Endodermal cell (in vitro differentiated cells): ENCODE data around the gene B4GALT5. TPM values are rescaled to one million over a fixed set of nuclear protein-coding genes. Genes with fewer than 3 reads are reported as not detected.
"Not testable (repeated sequence)": the region's sequence is repeated elsewhere in the genome, so short reads cannot be mapped to it uniquely, and the experiment has no call there.

Experiments
- DNase-seq: peaks from one replicate; pipeline ENCODE4 v3.0.0-alpha.2; 2017
- H3K27ac ChIP-seq: 2 replicates; pipeline ENCODE4 v1.5.1; 2013; ENCODE audit warnings: mild to moderate bottlenecking, low read depth, low read length, moderate library complexity
- H3K27me3 ChIP-seq: 2 replicates; pipeline ENCODE4 v1.6.1; 2013; ENCODE audit warnings: mild to moderate bottlenecking, low read length, moderate library complexity; ENCODE audit not compliant: insufficient read depth, control insufficient read depth, poor library complexity, severe bottlenecking
- H3K36me3 ChIP-seq: 2 replicates; pipeline ENCODE4 v1.7.0; 2013; ENCODE audit warnings: mild to moderate bottlenecking, low read length, moderate library complexity; ENCODE audit not compliant: control insufficient read depth, insufficient read depth
- H3K4me1 ChIP-seq: one replicate; pipeline ENCODE4 v1.7.0; 2013; ENCODE audit warnings: low read length; ENCODE audit not compliant: control insufficient read depth, insufficient read depth
- H3K4me3 ChIP-seq: 2 replicates; pipeline ENCODE4 v1.5.1; 2013; ENCODE audit warnings: mild to moderate bottlenecking, low read length, moderate library complexity
- H3K9ac ChIP-seq: 2 replicates; pipeline ENCODE4 v1.6.1; 2013; ENCODE audit warnings: mild to moderate bottlenecking, low read length, moderate library complexity; ENCODE audit not compliant: poor library complexity, severe bottlenecking; ENCODE audit errors: extremely low read depth
- H3K9me3 ChIP-seq: 2 replicates; pipeline ENCODE4 v1.6.1; 2013; ENCODE audit warnings: mild to moderate bottlenecking, low read length, moderate library complexity; ENCODE audit not compliant: control insufficient read depth
- H3K27ac Mint-ChIP-seq: 2 replicates; pipeline ENCODE4 v1.8.0; 2020; ENCODE audit warnings: mixed read lengths
- H3K27me3 Mint-ChIP-seq: 2 replicates; pipeline ENCODE4 v1.8.0; 2021; ENCODE audit warnings: mild to moderate bottlenecking, mixed read lengths; ENCODE audit not compliant: insufficient read depth
- H3K36me3 Mint-ChIP-seq: 2 replicates; pipeline ENCODE4 v1.8.0; 2020; ENCODE audit warnings: low read depth, mixed read lengths
- H3K4me1 Mint-ChIP-seq: 2 replicates; pipeline ENCODE4 v1.8.0; 2020; ENCODE audit warnings: mixed read lengths
- H3K4me3 Mint-ChIP-seq: 2 replicates; pipeline ENCODE4 v1.8.0; 2020; ENCODE audit warnings: mild to moderate bottlenecking, moderate library complexity, mixed read lengths
- H3K9me3 Mint-ChIP-seq: 2 replicates; pipeline ENCODE4 v1.8.0; 2020; ENCODE audit warnings: mild to moderate bottlenecking, mixed read lengths
- CTCF ChIP-seq: fragments of 200-600 bp; sonication (generic); conservative IDR thresholded peaks from 2 replicates; pipeline ENCODE4 v1.5.0; 2021; ENCODE audit warnings: antibody characterized with exemption, mild to moderate bottlenecking
- WGBS, 2 experiments: methylation state at CpG; one replicate each; pipeline versions ENCODE4 v1.1.5 to v1.1.7; 2013; ENCODE audit warnings: missing lambda C conversion rate in 2 of 2, mixed read lengths in 1 of 2; ENCODE audit not compliant: insufficient coverage in 1 of 2, insufficient read length in 1 of 2; 5-methylcytosine and 5-hydroxymethylcytosine counted together
- total RNA-seq, 2 donors: library from RNA; stranded (reverse); fragmentation: NEBNext Ultra II Directional in 1 of 2; extraction: Animal tissue kit (Norgen Biotek cat#: 25700) in 1 of 2; gene quantifications; 2 replicates in 1 of 2; 3 replicates in 1 of 2; pipeline ENCODE4 v1.2.1, GENCODE V29; 2021

Gene B4GALT5
- total RNA-seq, 2 donors from 2014 or later = 57.0 to 58.8 TPM

DNA sequence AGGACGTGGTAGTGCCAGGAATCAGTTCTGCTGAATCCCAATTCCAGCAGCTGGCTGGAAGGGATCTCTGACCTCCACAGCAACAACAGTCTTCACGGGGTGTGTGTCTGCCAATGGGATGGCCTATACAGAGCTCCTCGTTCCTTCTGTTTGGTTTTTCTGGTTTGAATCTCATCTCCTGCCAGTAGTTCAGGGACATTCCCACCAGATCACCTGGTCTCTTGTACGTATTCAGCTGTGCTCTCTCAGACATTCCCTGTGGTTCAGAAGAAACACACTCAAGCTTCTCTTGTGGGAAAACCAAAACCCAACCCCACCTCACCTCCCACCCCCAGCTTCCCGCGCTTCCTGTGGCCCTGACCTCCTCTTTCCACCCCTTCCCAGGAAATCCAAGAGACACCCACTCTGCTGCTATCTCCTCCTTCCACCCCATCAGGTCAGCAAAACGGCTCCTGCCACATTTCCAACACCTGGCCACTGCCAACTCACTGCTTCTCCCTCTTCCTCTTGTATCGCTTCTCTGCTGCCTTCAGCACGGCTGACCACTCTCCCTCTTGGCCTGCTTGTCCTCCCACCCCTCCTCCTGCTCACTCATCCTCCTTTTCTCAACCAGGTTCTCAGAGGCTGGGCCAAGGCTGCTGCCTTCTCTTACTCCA, 82.5 kb downstream of the B4GALT5 start:
- H3K27me3 ChIP-seq = no peaks in the 10 kb centered on the region
- 91 to 94% methylated on average over 8 to 9 of the region's 9 CpGs for WGBS, 2 experiments
- H3K9me3 Mint-ChIP-seq = no peaks in the 10 kb centered on the region
- peak; percentile 48 for DNase-seq
- H3K9ac ChIP-seq = no peak overlapping the region
- H3K27me3 Mint-ChIP-seq = no peaks in the 10 kb centered on the region
- H3K36me3 ChIP-seq = peaks cover 34% of the 10 kb centered on the region
- no peak overlapping the region for H3K27ac ChIP-seq
- no peaks in the 10 kb centered on the region for H3K4me1 ChIP-seq
- TF ChIP-seq CTCF = no peak
- H3K4me3 Mint-ChIP-seq = no peak overlapping the region
- H3K4me1 Mint-ChIP-seq = peaks cover 20% of the 10 kb centered on the region
- H3K36me3 Mint-ChIP-seq = peaks cover 35% of the 10 kb centered on the region
- H3K4me3 ChIP-seq = no peak overlapping the region
- peak overlapping the region; percentile 22 for H3K27ac Mint-ChIP-seq
- no peaks in the 10 kb centered on the region for H3K9me3 ChIP-seq

DNA sequence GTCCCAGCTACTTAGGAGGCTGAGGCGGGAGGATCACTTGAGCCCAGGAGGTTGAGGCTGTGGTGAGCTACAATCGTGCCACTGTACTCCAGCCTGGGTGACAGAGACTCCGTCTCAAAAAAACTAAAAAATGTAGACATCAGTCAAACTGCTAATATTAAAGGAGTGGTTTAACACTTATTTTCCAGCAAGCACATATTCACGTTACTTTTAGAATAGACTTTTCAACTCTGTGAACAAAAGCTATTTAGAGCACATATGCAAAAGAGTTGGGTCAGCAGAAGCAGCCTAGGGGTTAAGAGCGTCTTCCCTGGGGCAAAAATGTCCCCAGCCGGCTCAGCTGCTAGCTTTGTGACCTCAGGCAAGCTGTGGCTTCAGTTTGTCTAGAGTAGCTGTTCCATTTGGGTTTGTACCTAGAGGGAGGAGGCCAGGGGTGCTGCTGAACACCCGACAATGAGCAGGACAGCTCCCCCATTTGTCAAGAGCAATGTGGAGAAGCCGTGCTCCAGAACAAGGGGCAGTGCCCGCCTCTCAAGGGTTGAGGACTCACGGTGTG, 83.2 kb downstream of the B4GALT5 start:
- Mint-ChIP-seq H3K36me3 (peaks cover 28% of the 10 kb centered on the region), H3K9me3 (no peaks in the 10 kb centered on the region), H3K4me1 (peaks cover 26% of the 10 kb centered on the region), H3K27ac (no peak overlapping the region), H3K4me3 (no peak overlapping the region), H3K27me3 (no peaks in the 10 kb centered on the region)
- H3K9ac ChIP-seq = no peak overlapping the region
- TF ChIP-seq CTCF = no peak
- no peaks in the 10 kb centered on the region for H3K4me1 ChIP-seq
- H3K27ac ChIP-seq = no peak overlapping the region
- peaks cover 27% of the 10 kb centered on the region for H3K36me3 ChIP-seq
- peak; percentile 43 for DNase-seq
- H3K4me3 ChIP-seq = no peak overlapping the region
- H3K9me3 ChIP-seq = no peaks in the 10 kb centered on the region
- 80 to 82% methylated on average over 10 of the region's 10 CpGs for WGBS, 2 experiments
- no peaks in the 10 kb centered on the region for H3K27me3 ChIP-seq

DNA sequence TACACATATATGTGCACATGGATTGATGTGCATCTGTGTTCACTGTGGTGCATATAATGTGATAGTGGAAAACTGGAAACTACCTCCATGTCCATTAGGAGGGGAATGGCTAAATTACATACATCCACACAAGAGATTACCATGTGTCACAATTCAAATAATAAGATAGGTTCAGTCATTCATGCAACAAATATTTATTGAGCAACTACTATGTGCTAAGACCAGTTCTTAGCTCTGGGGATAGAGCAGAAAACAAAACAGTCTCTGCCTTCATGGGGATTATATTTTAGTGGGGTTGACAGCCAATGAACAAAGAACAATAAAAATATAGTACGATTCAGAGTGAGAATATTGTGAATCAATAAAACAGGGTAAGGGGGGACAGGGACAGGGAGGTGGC, 84.1 kb downstream of the B4GALT5 start:
- Mint-ChIP-seq H3K27me3 (no peaks in the 10 kb centered on the region), H3K4me3 (no peak overlapping the region), H3K9me3 (no peaks in the 10 kb centered on the region), H3K4me1 (peaks cover 27% of the 10 kb centered on the region), H3K36me3 (peaks cover 20% of the 10 kb centered on the region), H3K27ac (no peak overlapping the region)
- Histone ChIP-seq H3K27me3 (no peaks in the 10 kb centered on the region), H3K36me3 (peaks cover 21% of the 10 kb centered on the region), H3K4me1 (no peaks in the 10 kb centered on the region), H3K9me3 (no peaks in the 10 kb centered on the region), H3K4me3 (no peak overlapping the region), H3K9ac (no peak overlapping the region), H3K27ac (no peak overlapping the region)
- 95 to 100% methylated on average over 1 of the region's 1 CpG for WGBS, 2 experiments
- DNase-seq = no peak
- no peak for TF ChIP-seq CTCF

DNA sequence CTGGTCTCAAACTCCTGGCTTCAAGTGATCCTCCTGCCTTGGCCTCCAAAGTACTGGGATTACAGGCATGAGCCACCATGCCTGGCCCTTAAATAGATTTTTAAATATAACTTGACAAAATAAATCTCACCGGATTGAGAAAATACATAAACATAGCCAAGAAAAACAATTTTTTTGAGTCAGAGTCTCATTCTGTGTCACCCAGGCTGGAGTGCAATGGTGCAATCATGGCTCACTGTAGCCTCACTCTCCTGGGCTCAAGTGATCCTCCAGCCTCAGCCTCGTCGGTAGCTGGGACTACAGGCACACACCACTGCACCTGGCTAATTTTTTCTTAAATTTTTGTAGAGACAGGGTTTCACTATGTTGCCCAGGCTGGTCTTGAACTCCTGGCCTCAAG, 85.4 kb downstream of the B4GALT5 start:
- not testable (repeated sequence) for H3K9me3 Mint-ChIP-seq, H3K27ac Mint-ChIP-seq, H3K27ac ChIP-seq, H3K36me3 Mint-ChIP-seq, DNase-seq, H3K4me3 Mint-ChIP-seq, H3K9me3 ChIP-seq, H3K9ac ChIP-seq, H3K36me3 ChIP-seq, H3K4me3 ChIP-seq, H3K27me3 Mint-ChIP-seq, H3K4me1 ChIP-seq, H3K27me3 ChIP-seq
- H3K4me1 Mint-ChIP-seq = peaks cover 25% of the 10 kb centered on the region
- WGBS, 2 experiments = 91 to 100% methylated on average over 2 to 3 of the region's 3 CpGs
